GM19468 (cell line): ENCODE data around the gene ARHGAP31.

Source experiments
- ATAC-seq: cut with Tn5 transposase; IDR thresholded peaks from one replicate; pipeline ENCODE4 v1.9.1; 2021; ENCODE audit warnings: mild to moderate bottlenecking, moderate library complexity, moderate number of reproducible peaks; ENCODE audit not compliant: unreplicated experiment; ENCODE audit errors: extremely low read depth

ARHGAP31 gene

DNA sequence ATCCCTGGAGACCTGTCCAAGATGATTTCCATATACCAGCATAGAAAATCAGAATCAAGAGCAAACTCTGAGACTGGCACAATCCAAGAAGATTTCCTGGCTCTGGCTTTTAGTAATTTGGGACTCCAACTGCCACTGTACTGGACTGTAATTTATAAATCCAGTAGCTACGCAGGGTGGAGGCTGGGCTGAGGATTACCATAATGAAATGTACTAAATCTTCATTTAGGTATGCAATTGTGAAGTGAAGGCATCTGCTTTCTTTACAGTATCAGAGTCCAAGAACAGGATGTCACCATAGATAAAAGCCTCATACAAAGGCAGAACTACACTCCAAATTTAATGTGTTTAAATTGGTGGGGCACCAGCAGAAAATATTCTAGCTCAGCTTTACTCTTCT, 122.7 kb downstream of the ARHGAP31 start:
- ATAC-seq: no peak

DNA sequence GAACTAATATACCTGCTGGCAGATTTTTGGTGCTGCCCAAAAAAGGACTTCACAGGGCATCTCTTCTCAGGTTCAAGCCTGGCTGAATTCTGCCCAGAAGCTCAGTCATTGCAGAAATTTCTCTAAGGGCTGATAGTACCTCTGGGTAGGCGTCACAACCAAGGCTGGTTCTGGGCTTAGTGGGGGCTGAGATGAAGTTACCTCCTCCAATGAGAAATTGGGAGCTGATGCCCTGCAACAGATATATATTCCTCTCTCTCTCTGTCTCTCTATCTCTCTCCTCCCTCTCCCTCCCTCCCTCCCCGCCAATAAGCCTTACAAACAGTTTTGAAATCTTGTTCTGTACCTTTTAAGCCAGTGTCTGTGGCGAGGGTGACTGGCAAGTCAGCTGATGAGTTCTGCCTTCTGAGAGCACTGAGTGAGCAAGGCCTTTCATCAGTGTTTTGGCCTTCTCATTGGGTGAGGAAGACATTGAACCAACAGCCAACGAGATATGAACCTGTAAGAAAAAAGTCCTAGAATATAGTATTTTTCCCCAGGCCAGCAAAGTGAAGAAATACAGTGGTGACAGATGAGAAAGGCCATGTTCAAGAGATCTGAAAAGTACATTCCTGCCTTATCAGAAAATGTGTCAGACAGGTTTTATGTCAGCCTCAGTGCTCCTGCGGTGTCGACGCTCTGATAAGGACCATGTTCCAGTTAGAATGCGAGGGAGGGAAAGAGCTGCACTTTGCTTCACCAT, 123.8 kb downstream of the ARHGAP31 start:
- ATAC-seq: no peak

DNA sequence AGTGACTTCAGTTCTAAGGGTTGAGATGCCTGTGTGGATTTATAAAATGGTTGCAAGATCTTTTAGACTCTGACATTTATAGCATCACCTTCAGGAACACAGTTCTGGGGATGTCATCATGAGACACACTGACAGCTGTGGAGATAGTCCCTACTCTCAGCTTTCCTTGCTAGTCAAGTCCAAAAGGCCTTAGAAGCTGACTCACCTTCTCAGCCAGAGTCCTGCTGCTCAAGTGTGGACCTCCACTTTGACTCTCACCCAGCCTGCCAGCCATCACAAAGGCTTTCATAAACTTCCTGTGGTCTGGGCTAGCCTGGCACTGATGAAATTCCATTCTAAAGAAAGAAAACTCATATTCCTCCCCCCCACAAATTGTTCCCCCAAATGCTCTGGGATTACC, 124.5 kb downstream of the ARHGAP31 start:
- no peak for ATAC-seq

DNA sequence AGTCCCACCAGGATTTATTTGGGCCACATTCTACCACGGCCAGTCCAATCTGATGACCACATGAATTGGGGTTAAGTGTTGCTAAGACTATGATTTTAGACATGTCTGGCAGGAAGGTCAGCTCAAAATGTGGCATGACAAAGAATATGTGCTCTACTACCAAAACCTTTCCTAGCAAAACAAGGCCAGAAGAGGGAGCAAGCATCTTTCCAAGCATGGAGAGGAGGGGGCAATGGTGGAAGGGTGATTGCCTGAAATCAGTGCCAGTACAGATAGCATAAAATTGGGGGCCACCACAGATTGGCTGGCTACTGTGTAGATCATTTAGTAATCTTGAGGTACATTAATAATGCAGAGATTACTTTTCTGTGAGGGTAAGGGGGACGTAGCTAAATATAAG, 126.0 kb downstream of the ARHGAP31 start:
- no peak for ATAC-seq

DNA sequence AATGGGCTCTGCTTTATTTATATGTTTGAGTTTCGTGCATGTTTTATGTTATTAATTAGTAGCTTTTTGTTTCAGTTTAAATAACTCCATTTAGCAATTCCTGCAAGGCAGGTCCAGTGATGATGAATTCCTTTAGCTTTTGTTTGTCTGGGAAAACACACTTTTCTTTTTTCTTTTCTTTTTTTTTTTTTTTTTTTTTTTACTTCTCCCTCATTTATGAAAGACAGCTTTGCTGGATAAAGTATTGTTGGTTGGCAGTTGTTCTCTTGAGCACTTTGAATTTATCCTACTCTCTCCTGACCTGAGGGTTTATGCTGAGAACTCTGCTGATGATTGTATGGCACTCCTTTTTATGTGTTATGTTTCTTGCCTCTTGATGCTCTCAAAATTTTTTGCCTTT, 133.5 kb downstream of the ARHGAP31 start:
- ATAC-seq: no peak

DNA sequence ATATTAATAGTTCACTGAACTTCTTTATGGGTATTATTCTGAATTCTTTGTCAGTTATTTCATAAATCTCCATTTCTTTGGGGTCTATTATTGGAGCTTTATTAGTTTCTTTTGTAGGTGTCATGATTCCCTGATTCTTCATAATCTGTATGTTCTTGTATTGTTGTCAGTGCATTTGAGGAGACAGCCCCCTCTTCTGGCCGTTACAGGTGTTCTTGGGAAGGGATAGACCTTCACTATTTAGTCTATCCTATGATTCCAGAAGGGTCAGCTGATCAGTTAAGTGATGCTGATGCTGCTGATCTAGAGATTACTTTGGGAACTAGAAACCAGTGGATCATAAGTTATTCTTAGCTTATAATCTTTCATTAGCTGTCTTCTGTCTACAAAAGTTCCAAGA, 134.4 kb downstream of the ARHGAP31 start:
- ATAC-seq: no peak

DNA sequence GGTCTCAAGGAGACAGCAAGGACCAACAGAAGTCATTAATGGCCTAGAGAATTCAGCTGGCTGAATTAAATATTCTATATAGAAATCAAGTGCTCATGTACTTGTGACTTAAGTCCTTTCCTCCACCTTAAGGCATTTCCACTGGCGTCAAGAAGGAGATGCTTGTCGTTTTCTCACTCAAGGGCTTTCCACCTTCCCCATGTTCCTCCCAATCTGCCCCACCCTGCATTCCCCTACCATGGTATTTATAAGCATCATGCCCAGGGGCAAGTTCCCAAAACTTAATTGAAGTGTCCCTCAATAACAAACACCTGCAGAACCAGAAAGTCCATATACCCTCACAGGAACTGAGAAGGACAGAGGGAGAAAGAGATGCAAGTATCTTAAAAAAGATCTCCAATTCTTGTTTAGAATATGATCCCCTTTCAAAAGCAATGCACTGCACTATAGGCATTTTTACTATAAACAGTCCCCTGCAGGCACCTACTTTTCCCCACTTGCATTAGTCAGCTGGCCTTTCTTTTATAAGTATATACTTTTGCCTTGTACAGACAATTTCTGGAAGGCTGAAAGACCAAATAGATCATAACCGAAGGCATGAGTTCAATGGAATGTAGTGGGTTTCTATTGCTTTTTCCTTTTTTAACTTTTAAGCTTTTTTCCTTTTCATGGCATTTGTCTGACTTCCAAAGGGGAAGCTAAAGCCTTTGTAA, 139.6 kb downstream of the ARHGAP31 start:
- no peak for ATAC-seq

DNA sequence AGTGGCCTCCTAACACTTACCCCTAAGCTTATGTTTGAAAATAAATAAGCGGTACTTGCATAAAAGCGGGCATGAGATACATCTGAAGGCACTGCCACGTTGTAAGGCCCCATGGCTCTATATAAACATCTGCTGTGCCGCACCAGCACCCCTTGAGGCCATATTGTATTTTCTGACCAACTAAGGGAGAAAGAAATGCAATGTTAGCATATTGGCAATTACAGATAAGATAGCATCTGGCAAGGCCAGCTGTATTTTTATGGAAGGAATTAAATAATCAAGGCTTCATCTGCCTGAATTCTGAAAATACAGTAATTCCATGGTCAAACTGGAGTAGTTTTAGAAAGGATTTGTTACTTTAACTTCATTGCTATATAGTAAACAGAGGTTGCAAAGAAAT, 140.5 kb downstream of the ARHGAP31 start:
- no peak for ATAC-seq

DNA sequence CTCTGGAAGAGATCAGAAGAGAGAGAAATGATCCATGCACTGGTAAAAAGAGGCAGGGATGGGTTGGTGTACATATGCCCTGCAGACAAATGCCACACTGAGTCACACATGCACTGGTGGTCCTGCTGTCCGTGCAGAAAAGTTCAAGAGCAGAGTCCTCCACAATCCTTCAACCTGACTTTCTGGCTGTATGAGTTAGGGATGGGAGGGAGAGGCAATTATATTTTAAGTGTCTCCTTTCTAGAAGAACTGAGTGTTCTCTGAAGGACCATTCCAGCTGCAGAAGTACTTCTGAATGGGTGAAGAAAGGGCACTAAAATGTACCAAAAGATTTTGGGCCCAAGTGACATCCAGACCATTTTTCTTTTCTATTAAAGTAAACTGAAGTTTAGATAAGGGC, 142.8 kb downstream of the ARHGAP31 start:
- no peak for ATAC-seq

DNA sequence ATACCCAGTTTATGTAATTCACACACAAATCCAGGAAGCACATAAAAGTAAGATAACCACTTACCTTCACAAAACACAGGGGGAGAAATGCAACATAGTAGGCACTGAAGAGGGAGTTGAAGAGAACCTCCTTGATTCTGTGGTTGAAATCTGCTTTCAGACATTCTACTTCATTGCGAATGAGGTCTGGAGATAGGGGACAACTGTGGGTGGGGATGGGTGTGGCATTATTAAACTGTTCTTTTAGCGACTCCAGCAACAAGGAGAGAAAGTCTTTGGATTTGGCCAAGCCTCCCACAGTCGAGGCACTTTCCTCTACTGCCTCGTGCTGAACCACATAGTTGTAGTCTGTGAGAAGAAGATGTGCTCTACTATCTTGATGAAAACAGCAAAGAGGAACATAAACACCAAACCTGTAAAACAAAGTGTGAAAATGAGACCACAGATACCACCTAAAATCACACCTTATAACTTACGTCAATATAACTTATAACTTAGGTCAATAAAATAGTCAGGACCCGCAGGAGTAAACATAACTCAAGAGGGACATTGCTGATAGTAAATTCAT, 143.6 kb downstream of the ARHGAP31 start:
- no peak for ATAC-seq

DNA sequence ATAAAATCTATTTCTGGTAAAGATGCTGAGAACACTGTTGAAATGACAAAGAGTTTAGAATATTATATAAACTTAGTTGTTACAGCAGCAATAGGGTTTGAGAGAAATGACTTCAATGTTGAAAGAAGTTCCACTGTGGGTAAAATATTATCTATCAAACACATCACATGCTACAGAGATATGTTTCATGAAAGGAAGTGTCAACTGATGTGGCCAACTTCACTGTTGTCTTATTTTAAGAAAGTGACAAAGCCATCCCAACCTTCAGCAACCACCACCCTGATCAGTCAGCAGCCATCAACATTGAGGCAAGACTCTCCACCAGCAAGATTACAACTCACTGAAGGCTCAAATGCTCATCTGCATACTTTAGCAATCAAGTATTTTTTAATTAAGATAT, 149.0 kb downstream of the ARHGAP31 start:
- ATAC-seq: no peak

DNA sequence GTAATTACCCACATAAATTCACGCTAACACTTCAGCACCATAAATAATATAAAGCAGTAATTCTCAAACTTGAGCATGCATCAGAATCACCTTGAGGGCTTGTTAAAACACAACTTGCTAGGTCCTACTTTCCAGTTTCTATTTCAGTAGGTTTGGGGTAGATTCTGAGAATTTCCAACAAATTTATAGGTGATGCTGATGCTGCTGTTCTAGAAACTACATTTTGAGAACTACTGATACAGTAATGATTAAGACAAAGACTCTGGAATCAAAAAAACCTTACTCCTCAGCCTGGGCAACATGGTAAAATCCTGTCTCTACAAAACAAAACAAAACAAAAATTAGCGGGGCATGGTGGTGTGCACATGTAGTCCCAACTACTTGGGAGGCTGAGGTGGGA, 150.4 kb downstream of the ARHGAP31 start:
- ATAC-seq: no peak

DNA sequence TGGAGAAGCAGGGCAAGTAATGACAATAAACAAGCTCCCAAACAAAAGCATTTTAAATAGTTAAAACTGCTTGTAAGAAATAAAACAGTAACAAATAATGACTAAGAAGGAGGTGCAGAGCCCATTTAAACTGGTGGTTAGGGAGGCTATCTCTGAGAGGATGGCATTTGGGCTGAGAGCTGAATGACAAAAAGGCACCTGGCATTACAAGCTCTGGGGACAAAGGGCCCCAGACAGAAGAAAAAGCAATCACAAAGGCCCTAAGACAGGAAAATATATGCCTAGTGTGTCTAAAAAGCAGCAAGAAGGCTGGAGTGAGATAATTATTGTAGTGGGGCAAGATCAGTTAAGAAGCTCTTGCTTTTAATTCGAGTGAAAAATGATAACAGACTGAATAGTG, 159.6 kb downstream of the ARHGAP31 start:
- no peak for ATAC-seq

DNA sequence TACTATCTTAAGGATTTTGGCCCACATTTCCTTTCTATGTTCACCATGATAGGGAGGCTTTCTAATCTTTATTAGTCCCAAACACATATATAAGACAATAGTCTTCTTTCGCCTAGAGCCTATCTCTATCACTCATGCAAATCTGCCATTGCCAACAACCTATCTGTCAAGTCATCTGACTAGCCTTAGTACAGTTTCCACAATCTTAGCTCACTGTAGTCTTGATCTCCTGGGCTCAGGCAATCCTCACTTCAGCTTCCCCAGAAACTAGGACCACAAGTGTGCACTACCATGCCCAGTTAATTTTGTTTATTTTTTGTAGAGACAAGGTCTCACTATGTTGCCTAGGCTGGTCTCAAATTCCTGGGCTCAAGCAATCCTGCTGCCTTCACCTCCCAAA, 162.3 kb downstream of the ARHGAP31 start:
- no peak for ATAC-seq

DNA sequence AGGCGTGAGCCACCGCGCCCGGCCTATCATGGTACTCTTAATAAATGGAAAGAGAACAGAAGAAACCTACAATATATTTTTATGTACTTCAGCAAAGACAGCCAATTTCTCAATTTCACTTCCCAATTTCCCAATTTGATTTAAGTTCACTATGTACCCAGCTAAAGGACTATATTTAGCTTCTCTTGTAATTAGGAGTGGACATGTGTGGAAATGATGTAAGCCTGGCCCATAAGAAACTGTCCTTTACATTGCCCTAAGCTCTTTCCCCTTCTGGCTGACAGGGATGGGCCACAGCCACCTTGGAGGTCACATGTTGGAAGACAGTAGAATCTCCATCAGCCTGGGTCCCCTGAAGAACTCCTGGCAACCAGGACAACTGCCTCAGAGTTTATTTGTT, 163.1 kb downstream of the ARHGAP31 start:
- no peak for ATAC-seq

DNA sequence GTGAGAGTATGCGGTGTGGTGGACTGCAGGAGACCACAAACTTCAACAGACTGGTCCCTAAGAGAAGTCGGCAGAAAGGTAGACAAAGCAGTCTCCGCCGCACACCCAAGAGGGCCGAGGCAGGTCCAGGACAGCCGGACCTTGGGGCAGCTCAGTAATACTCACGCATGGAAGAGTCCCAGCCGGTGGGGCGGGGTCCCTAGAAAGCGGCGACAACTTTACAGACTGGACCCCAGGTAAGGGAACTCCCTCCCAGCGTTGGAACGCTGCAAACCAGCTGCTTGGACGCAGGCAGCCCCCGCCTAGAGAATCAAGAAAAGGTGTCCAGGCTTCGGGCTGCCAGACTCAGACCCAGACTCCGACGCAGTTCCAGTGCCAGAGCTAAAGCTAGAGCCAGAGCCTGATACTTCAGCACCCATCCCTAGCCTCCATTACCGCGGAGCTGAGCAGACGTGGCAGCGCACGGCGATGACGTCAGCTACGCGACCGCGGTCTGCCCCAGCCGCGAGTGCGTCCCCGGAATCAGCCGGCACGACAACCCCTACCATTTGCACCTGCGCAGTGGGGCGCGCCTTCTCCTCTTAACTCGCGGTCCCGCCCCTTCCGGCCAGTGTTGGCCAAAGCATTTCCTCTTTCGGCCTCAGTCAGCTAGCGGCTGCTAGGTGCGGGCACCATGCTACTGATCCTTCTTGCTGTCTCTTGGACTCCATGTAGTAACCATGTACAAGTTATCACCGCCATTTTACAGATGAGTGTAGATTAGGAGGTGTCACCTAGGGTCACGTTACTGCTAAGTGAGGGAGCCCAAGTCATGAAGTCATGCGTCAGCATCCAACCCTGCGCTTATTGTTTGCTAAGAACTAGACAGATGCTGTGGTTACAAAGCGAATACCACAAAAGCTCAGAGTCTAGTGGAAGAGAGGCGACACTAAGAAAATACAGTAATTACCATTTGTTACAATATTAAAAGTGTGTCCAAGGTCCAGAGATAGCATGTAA, 169.3 kb downstream of the ARHGAP31 start, which contains the start of gene TMEM39A:
TSS of gene TMEM39A (minus strand) at position 445 of the 999 bp plus-strand sequence. CDS start 1,541 bp downstream, outside the sequence.
- ATAC-seq: peak; percentile 91

DNA sequence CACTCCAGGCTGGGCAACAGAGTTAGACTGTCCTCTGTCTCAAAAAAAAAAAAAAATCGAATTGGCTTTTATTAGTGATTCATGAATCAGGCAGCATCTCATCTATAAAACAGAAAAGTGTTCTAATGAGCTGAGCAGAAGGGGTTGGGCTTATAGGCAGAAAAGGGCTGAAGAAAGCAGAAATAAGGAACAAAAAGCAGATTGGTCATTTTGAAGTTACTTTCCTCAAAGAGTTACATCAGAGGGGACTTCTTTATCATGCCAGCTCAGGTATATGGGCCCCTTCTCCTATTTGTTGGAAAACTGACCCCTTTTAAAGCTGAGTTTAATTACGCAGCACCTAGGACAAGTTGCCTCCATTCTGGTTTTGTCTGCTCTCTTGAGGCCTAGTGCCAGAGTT, 173.9 kb downstream of the ARHGAP31 start:
- no peak for ATAC-seq

DNA sequence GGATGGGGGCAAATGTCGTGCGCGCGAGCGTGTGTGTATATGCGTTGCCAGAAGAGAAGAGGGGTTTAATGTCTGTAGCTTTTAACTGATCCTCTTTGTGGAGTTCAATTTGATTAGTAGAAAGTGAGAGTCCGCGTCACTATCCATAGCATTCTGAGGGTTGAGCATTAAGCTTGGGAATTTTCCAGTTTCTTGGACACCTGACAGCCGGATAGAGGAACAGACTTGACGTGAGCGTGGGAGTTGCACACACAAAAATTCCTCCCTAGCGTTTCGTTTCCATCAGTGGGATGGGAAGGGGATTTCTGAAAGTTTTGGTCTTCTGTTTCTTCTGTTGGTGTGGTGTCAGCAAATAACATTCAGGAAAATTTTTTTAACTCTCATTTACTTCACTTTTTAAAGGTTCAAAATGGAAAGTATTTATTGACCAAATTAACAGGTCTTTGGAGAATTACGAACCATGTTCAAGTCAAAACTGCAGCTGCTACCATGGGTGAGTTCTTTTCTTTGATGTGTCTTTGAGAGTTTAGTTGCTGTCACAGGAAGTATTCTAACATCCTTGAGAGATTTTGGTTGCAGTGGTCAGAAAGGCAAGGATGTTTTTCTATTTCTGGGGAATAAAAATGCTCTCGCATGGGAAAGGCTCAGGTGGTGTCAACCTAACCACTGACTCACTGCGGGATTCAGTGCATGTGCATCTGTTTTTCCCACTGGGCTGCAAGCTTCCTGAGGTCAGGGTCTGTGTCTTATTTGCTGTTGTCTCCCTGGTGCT, 175.4 kb downstream of the ARHGAP31 start:
- no peak for ATAC-seq
